ENCODE data around the gene TMEM131L. TPM values are rescaled to one million over a fixed set of nuclear protein-coding genes. Genes with fewer than 3 reads are reported as not detected.

The TMEM131L gene
- total RNA-seq, 1 donor = 143 TPM

- Histone ChIP-seq H3K4me3 (ENCODE audit: low read length) (no peak overlapping the region), H3K4me1 (ENCODE audit: insufficient read depth, low read length) (peaks cover 84% of the 10 kb centered on the region), H3K27me3 (ENCODE audit: insufficient read depth, low read length) (no peaks in the 10 kb centered on the region), H3K9me3 (ENCODE audit: low read depth, low read length) (no peaks in the 10 kb centered on the region)
These were observed 63.5 kb downstream of the TMEM131L start for GRCh38 chr4:153529646-153530045.

GRCh38 chr4:153530284-153530999 is 64.3 kb downstream of the TMEM131L start:
- Histone ChIP-seq H3K4me3 (ENCODE audit: low read length) (no peak overlapping the region), H3K27me3 (ENCODE audit: insufficient read depth, low read length) (no peaks in the 10 kb centered on the region), H3K9me3 (ENCODE audit: low read depth, low read length) (no peaks in the 10 kb centered on the region), H3K4me1 (ENCODE audit: insufficient read depth, low read length) (peaks cover 84% of the 10 kb centered on the region)

GRCh38 chr4:153531000-153531358 is 64.8 kb downstream of the TMEM131L start:
- Histone ChIP-seq H3K9me3 (ENCODE audit: low read depth, low read length) (no peaks in the 10 kb centered on the region), H3K27me3 (ENCODE audit: insufficient read depth, low read length) (no peaks in the 10 kb centered on the region), H3K4me3 (ENCODE audit: low read length) (no peak overlapping the region), H3K4me1 (ENCODE audit: insufficient read depth, low read length) (peaks cover 84% of the 10 kb centered on the region)

GRCh38 chr4:153531976-153532626 is 65.9 kb downstream of the TMEM131L start:
- peaks cover 81% of the 10 kb centered on the region for H3K4me1 ChIP-seq (ENCODE audit: insufficient read depth, low read length)
- H3K9me3 ChIP-seq (ENCODE audit: low read depth, low read length) = no peaks in the 10 kb centered on the region
- no peak overlapping the region for H3K4me3 ChIP-seq (ENCODE audit: low read length)
- no peaks in the 10 kb centered on the region for H3K27me3 ChIP-seq (ENCODE audit: insufficient read depth, low read length)

- Histone ChIP-seq H3K4me3 (ENCODE audit: low read length) (no peak overlapping the region), H3K27me3 (ENCODE audit: insufficient read depth, low read length) (no peaks in the 10 kb centered on the region), H3K9me3 (ENCODE audit: low read depth, low read length) (no peaks in the 10 kb centered on the region), H3K4me1 (ENCODE audit: insufficient read depth, low read length) (peaks cover 80% of the 10 kb centered on the region)
These were observed 66.5 kb downstream of the TMEM131L start for GRCh38 chr4:153532636-153533035.

- Histone ChIP-seq H3K4me1 (ENCODE audit: insufficient read depth, low read length) (peaks cover 75% of the 10 kb centered on the region), H3K9me3 (ENCODE audit: low read depth, low read length) (no peaks in the 10 kb centered on the region), H3K4me3 (ENCODE audit: low read length) (no peak overlapping the region), H3K27me3 (ENCODE audit: insufficient read depth, low read length) (no peaks in the 10 kb centered on the region)
These were observed 67.2 kb downstream of the TMEM131L start for GRCh38 chr4:153533387-153533786.

- no peak overlapping the region for H3K4me3 ChIP-seq (ENCODE audit: low read length)
These were observed 68.9 kb downstream of the TMEM131L start for GRCh38 chr4:153534792-153535629.

GRCh38 chr4:153535772-153536513 is 69.8 kb downstream of the TMEM131L start:
- peaks cover 53% of the 10 kb centered on the region for H3K4me1 ChIP-seq (ENCODE audit: insufficient read depth, low read length)
- no peaks in the 10 kb centered on the region for H3K9me3 ChIP-seq (ENCODE audit: low read depth, low read length)
- H3K4me3 ChIP-seq (ENCODE audit: low read length) = no peak overlapping the region
- H3K27me3 ChIP-seq (ENCODE audit: insufficient read depth, low read length) = no peaks in the 10 kb centered on the region

More at GRCh38 chr4:153534792-153535629, 68.9 kb downstream of the TMEM131L start:
- no peaks in the 10 kb centered on the region for H3K9me3 ChIP-seq (ENCODE audit: low read depth, low read length)
- peaks cover 63% of the 10 kb centered on the region for H3K4me1 ChIP-seq (ENCODE audit: insufficient read depth, low read length)
- H3K27me3 ChIP-seq (ENCODE audit: insufficient read depth, low read length) = no peaks in the 10 kb centered on the region

- Histone ChIP-seq H3K4me3 (ENCODE audit: low read length) (no peak overlapping the region), H3K27me3 (ENCODE audit: insufficient read depth, low read length) (no peaks in the 10 kb centered on the region), H3K9me3 (ENCODE audit: low read depth, low read length) (no peaks in the 10 kb centered on the region), H3K4me1 (ENCODE audit: insufficient read depth, low read length) (peaks cover 54% of the 10 kb centered on the region)
These were observed 71.4 kb downstream of the TMEM131L start for GRCh38 chr4:153537493-153537960.

GRCh38 chr4:153538487-153539357 is 72.6 kb downstream of the TMEM131L start:
- H3K27me3 ChIP-seq (ENCODE audit: insufficient read depth, low read length) = no peaks in the 10 kb centered on the region
- no peak overlapping the region for H3K4me3 ChIP-seq (ENCODE audit: low read length)
- peaks cover 46% of the 10 kb centered on the region for H3K4me1 ChIP-seq (ENCODE audit: insufficient read depth, low read length)
- H3K9me3 ChIP-seq (ENCODE audit: low read depth, low read length) = no peaks in the 10 kb centered on the region

GRCh38 chr4:153539422-153539821 is 73.3 kb downstream of the TMEM131L start:
- H3K4me3 ChIP-seq (ENCODE audit: low read length) = no peak overlapping the region
- no peaks in the 10 kb centered on the region for H3K9me3 ChIP-seq (ENCODE audit: low read depth, low read length)
- H3K4me1 ChIP-seq (ENCODE audit: insufficient read depth, low read length) = peaks cover 53% of the 10 kb centered on the region
- H3K27me3 ChIP-seq (ENCODE audit: insufficient read depth, low read length) = no peaks in the 10 kb centered on the region

GRCh38 chr4:153541456-153542096 is 75.4 kb downstream of the TMEM131L start:
- Histone ChIP-seq H3K4me1 (ENCODE audit: insufficient read depth, low read length) (peaks cover 34% of the 10 kb centered on the region), H3K9me3 (ENCODE audit: low read depth, low read length) (no peaks in the 10 kb centered on the region), H3K27me3 (ENCODE audit: insufficient read depth, low read length) (no peaks in the 10 kb centered on the region), H3K4me3 (ENCODE audit: low read length) (no peak overlapping the region)

- peaks cover 30% of the 10 kb centered on the region for H3K4me1 ChIP-seq (ENCODE audit: insufficient read depth, low read length)
- no peaks in the 10 kb centered on the region for H3K27me3 ChIP-seq (ENCODE audit: insufficient read depth, low read length)
- H3K4me3 ChIP-seq (ENCODE audit: low read length) = no peak overlapping the region
- no peaks in the 10 kb centered on the region for H3K9me3 ChIP-seq (ENCODE audit: low read depth, low read length)
These were observed 76.0 kb downstream of the TMEM131L start for GRCh38 chr4:153542131-153542530.
